HG02943 (cell line): Measurements from ENCODE around the gene PTPN4.
"Not testable (repeated sequence)": the region's sequence is repeated elsewhere in the genome, so short reads cannot be mapped to it uniquely, and the experiment has no call there.

Experiments
- ATAC-seq: cut with Tn5 transposase; IDR thresholded peaks from one replicate; pipeline ENCODE4 v1.9.1; 2021; ENCODE audit warnings: mild to moderate bottlenecking, low read depth, moderate library complexity; ENCODE audit not compliant: unreplicated experiment

Gene PTPN4

DNA sequence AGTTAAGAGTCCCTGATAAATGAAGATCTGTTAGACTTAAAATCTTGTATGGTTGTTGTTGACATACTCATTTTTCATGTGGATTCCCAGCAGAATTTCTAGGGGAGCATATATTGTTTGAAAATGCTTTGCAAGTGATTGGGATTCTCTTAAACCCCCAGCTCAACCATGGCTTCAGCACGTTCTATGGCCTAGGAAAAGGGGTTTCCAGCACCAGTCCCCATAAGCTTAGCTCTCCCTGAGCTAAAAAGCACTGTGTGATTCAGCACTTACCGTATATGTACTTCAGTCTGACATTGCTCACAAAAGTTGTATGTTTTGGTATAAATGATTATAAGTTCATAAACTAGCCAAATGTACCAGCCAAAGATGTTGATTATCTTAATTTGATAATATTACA is 173.1 kb downstream of the PTPN4 start:
- ATAC-seq = no peak

DNA sequence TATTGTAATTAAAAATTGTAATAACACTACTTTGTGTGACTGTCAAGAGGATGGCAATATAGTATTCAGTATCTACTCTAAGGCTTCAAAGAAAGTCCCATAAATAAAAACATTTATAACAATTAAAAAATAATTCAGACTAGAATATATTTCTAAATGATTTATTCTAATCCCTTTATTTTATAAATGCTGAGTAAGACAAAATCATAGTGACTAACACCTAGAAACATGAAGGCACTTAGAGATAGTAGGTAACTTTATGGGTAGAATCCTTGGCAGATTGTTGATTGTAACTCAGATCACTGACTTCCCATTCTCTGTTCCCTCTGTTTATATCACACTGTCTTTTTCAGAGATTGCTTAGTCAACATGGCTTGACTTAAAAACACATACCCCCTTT is 174.6 kb downstream of the PTPN4 start:
- no peak for ATAC-seq

- no peak for ATAC-seq
These were observed 178.0 kb downstream of the PTPN4 start for GRCh38 chr2:119937680-119938079.

DNA sequence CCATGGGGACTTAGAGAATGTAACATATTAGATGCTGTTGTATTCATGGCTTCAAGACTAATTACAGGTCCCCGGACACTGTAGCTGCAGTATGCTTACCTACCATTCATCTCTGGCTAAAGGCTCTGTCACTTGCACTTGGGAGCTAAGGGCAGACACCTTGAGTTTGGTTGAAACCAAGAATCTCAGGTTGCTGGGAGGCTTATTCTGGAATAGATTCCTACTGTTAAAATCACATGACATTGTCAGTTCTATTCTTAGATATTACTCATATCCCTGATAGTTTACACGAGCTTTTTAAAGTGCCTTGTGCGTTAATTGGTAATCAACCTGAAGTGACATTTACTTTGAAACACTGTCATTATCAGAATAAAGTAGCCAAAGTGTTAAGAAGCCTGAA is 180.2 kb downstream of the PTPN4 start:
- no peak for ATAC-seq

GRCh38 chr2:119940856-119941255 is 181.1 kb downstream of the PTPN4 start:
- no peak for ATAC-seq

- no peak for ATAC-seq
These were observed 181.7 kb downstream of the PTPN4 start for GRCh38 chr2:119941388-119941787.

GRCh38 chr2:119941981-119942513 is 182.3 kb downstream of the PTPN4 start:
- no peak for ATAC-seq

DNA sequence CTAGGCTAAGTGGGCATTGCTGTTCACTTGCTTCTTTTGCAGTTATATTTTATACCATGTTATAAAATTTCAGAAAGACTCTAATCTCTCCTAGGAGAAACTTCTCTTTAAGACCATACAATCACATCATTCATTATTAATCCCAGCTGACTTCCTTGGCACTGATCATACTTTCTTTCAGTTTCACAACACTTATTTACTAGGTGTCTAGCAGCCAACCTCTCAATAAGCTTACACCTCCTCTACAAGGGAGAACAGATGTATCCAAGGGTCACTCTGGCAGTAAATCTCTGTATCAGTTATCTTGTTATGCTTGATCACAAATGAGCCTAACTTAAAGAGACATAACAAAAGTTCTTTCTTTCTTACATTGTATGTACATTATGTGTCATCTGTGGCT is 183.3 kb downstream of the PTPN4 start:
- ATAC-seq = no peak

GRCh38 chr2:119947535-119947934 is 187.8 kb downstream of the PTPN4 start:
- no peak for ATAC-seq

DNA sequence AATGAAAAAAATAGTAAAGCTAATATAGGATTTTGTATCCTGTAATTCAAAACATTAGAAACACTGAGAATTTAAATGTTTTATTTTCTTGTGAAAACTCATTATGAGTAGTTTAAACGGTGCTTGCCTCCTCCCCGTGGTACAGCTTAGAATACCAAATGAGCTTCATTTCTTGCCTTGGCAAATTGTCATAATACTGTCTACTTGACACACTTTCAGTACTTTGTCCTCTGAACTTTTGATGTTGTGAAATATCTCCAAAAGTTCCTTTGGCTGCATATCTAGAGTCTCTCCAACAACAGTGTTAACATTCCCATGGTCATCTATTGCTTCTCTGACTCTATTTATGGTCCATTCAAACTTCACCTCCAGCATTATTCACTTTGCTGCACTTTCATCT is 191.2 kb downstream of the PTPN4 start:
- no peak for ATAC-seq

DNA sequence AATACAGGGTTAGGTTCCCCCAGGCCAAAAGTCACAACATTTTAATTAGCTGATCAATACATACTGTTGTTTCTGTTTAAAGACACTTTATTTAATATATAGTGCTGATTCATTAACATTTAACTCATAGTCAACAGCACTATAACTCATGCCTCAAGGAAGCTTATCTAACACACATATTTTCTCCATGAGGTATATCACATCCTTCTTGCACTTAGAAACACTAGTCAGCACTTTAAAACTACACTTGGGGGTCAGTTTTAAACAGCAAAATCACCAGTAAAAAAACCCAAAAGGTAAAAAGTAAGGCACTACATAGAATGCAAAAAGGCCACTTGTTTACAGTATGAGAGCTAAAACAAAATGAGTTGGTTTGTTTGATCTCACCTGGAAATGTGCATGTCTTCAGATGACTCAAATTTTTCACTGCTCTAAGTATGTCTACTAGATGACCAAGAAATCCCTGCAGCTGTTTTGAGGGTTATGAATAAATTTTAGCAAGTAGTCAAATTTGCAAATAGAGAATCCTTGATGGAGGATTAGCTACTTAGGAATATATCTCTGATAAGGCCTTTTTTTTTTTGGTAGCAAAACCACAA is 199.0 kb downstream of the PTPN4 start:
- ATAC-seq = no peak

DNA sequence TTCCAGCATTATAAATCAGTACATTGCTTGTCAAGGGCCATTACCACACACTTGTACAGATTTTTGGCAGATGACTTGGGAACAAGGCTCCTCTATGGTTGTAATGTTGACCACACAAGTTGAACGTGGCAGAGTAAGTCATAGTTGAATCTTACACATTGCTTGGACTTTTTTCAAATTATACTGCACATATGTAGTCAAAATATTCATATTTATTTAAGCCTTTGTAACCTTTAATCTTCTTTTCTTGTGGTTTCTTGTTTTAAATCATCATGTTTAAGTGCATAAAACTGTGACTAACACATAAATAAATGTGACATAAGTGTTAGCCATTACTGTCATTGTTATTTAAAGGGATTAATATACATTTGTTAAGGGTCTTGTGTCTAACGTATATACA is 201.1 kb downstream of the PTPN4 start:
- no peak for ATAC-seq

- ATAC-seq = no peak
These were observed 222.2 kb downstream of the PTPN4 start for GRCh38 chr2:119981896-119982295.

DNA sequence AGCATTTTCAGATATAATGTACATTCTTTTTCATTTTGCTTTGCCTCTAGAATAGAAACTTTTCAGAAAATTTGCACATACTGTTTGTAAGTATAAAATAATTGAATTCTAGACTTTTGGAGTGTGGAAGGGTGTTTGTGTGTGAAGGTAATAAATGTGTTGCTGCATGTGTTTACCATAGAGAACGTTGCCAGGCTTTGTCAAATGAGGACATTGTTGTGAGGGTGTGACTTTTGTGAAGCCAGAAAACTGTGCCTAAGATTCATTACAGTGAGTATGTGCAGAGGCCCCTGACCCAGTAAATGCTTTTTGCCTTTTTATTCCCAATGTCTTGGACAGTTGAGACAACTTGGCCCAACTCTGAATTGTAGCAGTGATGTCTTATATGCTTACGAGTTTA is 222.8 kb downstream of the PTPN4 start:
- ATAC-seq = no peak

DNA sequence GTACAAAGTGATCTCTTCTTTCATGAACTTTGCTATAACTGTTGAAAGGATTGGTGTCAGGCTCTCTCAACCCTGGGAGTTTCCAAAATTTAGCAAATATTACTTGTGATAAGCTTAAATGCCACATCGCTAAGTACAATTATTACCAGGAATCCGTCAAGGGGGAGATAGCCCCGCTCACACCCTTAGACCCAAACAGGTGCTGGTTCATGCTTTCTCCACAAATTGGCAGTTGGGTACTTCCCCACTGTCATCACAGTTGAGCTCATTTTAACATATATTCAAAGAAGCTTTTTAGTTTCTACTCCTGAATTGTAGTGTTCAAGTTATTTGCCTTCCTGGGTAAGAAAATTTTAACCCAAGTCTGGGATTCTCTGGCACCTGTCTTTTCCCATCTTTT is 223.4 kb downstream of the PTPN4 start:
- ATAC-seq = no peak

GRCh38 chr2:119996148-119996547 is 236.4 kb downstream of the PTPN4 start:
- no peak for ATAC-seq

- ATAC-seq = not testable (repeated sequence)
These were observed 237.5 kb downstream of the PTPN4 start for GRCh38 chr2:119996896-119997891.

GRCh38 chr2:120001471-120001870 is 241.7 kb downstream of the PTPN4 start:
- ATAC-seq = no peak

DNA sequence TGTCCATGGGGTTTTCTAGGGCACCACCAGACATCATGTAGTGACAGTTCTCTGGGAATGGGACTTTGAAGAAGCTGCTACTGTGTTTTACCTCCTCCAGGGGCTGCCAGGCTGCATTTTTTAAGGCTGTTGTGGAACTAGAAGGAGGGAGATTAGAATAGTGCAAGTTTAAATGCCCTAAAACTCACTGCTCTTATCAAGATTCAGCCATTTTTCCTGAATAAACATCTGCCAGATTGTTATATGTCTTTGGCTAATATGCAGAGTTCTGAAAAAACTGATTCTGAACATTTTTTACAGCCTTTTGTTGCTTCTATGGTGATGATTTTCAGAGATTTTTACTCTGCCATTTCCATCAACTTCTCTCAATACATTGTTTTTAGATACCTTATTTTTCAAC is 244.5 kb downstream of the PTPN4 start:
- no peak for ATAC-seq

- peak; percentile 86 for ATAC-seq
These were observed 246.3 kb downstream of the PTPN4 start for GRCh38 chr2:120005834-120006521.

GRCh38 chr2:120007851-120008250 is 248.1 kb downstream of the PTPN4 start:
- ATAC-seq = no peak
